Tibial nerve (tissue), 4 donors: ENCODE data around the gene DHRS2. TPM values are rescaled to one million over a fixed set of nuclear protein-coding genes. Genes with fewer than 3 reads are reported as not detected.

Experiments used
- DNase-seq, 2 donors: peaks; one replicate each; pipeline ENCODE4 v3.0.0-alpha.2; 2019; ENCODE audit warnings: low spot score in 2 of 2
- H3K27ac ChIP-seq, 4 donors: fragments of 200-600 bp; sonication (generic) in 3 of 4; one replicate each; pipeline ENCODE4 v1.5.1; 2017 to 2019; ENCODE audit warnings: mild to moderate bottlenecking in 1 of 4
- H3K27me3 ChIP-seq, 2 donors: fragments of 200-600 bp; sonication (generic) in 1 of 2; one replicate each; pipeline versions ENCODE4 v1.5.1 to v1.6.0; 2017 to 2019
- H3K36me3 ChIP-seq, 3 donors: fragments of 200-600 bp; sonication (generic); one replicate each; pipeline ENCODE4 v1.5.1; 2018 to 2019
- H3K4me1 ChIP-seq, 4 donors: fragments of 200-600 bp; sonication (generic) in 3 of 4; one replicate each; pipeline ENCODE4 v1.5.1; 2017 to 2019
- H3K4me3 ChIP-seq, 4 donors: fragments of 200-600 bp; sonication (generic) in 3 of 4; one replicate each; pipeline ENCODE4 v1.5.1; 2017 to 2019; ENCODE audit warnings: mild to moderate bottlenecking in 1 of 4, moderate library complexity in 1 of 4
- H3K9me3 ChIP-seq, 4 donors: fragments of 200-600 bp; sonication (generic) in 3 of 4; one replicate each; pipeline ENCODE4 v1.5.1; 2017 to 2019
- EP300 ChIP-seq, 2 donors: sonication (generic); formaldehyde crosslinking; IDR thresholded peaks; one replicate each; pipeline ENCODE4 v1.6.1; 2017; ENCODE audit warnings: antibody characterized with exemption in 2 of 2, mild to moderate bottlenecking in 1 of 2
- POLR2A ChIP-seq, 2 donors: fragments of 450-650 bp; IDR thresholded peaks; one replicate each; pipeline ENCODE4 v1.6.1; 2017; ENCODE audit warnings: antibody characterized with exemption in 2 of 2, mild to moderate bottlenecking in 2 of 2, moderate library complexity in 2 of 2
- WGBS, 2 donors: methylation state at CpG; one replicate each; pipeline ENCODE4 v1.1.5; 2018; 5-methylcytosine and 5-hydroxymethylcytosine counted together
- total RNA-seq, 4 donors: library from RNA; depleted of rRNA; stranded (reverse); fragments of >200 nt; gene quantifications; one replicate each; pipeline ENCODE4 v1.1.0, GENCODE V29; 2016
- TF ChIP-seq, protein P1 (sequence below), 5 experiments: fragments of 200-600 bp in 3 of 5; fragments of 450-650 bp in 2 of 5; sonication (generic) in 3 of 5; IDR thresholded peaks; one replicate each; pipeline ENCODE4 v1.5.1; 2016 to 2019; ENCODE audit warnings: antibody characterized with exemption in 5 of 5, mild to moderate bottlenecking in 3 of 5, moderate library complexity in 2 of 5

Gene DHRS2
- total RNA-seq, 4 donors from 2014 or later: 0.90 TPM; not detected in 3

DNA sequence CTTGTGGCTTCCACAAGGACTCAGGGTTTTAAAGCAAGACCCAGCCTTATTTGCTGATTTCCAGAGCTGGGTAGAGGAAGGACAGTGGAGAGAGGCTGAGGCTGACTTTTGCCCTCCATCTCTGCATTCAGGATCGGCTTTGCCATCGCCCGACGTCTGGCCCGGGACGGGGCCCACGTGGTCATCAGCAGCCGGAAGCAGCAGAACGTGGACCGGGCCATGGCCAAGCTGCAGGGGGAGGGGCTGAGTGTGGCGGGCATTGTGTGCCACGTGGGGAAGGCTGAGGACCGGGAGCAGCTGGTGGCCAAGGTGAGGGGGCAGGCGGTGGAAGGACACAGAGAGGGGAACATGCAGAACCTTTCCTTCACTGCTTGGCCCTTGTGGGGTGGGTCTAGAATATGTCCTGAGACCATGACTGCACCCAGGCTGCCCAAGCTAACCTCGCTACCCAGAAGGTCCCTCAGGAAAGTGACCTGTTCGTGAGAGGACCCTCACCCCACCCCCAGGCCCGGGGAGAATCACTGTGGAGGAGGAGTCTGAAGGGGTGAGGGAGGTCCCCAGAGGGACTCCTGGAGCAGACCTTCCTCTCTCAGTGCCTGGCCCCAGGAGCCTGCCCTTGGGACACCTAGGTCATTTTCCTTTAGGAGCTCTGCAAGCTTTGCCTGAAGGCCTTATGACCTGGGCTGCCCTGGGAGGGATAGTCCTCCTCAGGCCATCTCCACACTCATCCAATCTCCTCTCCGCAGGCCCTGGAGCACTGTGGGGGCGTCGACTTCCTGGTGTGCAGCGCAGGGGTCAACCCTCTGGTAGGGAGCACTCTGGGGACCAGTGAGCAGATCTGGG is 3.1 kb downstream of the DHRS2 start:
- H3K27ac ChIP-seq: peak overlapping the region in 3 of 4 donors; percentile 44 to 66 (median 65)
- H3K4me1 ChIP-seq: peaks cover 0 to 30% (median 2%) of the 10 kb centered on the region in 4 donors
- TF ChIP-seq EP300 (IDR thresholded peaks at IDR 0.05) (no peak), POLR2A (IDR thresholded peaks at IDR 0.05) (no peak)
- no peaks in the 10 kb centered on the region for H3K36me3 ChIP-seq
- H3K9me3 ChIP-seq: no peaks in the 10 kb centered on the region
- 87 to 88% methylated on average over 14 to 20 of the region's 21 CpGs for WGBS, 2 donors
- DNase-seq: no peak
- no peak overlapping the region for H3K4me3 ChIP-seq
- no peaks in the 10 kb centered on the region for H3K27me3 ChIP-seq

DNA sequence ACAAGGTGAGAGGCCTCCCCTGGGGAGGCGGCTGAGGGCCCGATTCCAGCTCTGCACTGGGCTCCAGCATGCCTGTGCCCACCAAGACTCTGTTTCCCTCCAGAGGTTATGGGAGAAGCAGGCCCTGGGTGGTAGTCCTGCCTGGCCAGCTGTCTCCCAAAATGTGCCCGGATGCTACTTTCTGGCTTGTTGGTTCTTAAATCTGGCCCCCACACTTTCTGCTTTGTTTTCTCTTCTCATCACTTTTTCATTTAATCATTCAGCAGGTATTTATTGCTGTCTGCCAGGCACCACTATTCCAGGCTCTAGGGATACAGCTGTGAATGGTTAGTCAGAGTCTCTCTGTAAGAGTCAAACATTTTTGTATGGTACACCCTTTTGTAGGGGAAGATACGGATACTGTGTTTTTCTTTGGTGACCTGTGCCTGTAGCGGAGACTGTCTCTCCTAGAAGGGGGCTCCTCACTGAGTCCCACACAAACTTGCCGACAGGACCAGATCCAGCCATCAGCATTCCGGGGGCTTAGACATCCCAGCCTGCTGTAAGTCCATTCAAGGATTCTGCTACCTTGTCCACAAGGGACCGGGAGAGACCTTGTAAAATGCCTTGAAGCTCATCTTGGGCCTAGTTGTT is 3.8 kb downstream of the DHRS2 start:
- WGBS, 2 donors: 61 to 67% methylated on average over 8 of the region's 8 CpGs
- Histone ChIP-seq H3K27ac (peak overlapping the region in 3 of 4 donors; percentile 44 to 66 (median 65)), H3K27me3 (no peaks in the 10 kb centered on the region), H3K4me1 (peaks cover 0 to 30% (median 2%) of the 10 kb centered on the region in 4 donors), H3K36me3 (no peaks in the 10 kb centered on the region), H3K9me3 (no peaks in the 10 kb centered on the region), H3K4me3 (no peak overlapping the region)
- DNase-seq: no peak
- no peak for TF ChIP-seq POLR2A (IDR thresholded peaks at IDR 0.05)

DNA sequence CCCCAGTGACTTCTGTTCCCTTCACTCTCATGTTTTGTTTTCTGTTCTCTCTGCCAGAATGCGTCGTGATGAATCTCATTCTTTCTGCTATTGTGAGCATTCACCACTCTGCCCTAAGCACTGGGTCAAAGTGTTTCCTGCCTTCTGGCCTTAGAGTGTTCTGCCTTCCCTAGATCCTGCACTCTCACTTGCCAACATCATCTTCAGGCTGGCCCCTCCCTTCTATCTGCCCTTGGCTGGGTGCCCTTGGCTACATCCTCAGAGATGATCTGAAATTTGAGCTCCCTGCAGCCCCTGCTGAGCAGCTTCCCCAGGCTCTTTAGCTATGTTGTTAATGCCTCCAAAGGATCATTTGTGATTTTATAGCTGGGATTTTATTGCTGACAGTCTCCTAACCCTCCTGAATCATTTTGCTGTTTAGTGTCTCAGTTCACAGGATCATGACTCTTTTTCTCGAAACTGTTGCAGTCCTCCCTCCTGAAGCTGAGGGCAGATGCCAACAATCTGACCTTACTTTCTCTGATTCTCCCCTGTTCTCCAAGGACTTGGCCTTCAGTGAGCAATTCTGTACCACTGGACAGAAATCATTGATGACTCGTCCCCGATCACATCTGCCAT is 4.5 kb downstream of the DHRS2 start:
- H3K4me3 ChIP-seq: no peak overlapping the region
- peak; percentile 67 to 70 for DNase-seq
- 21 to 26% methylated on average over 5 of the region's 5 CpGs for WGBS, 2 donors
- peaks cover 0 to 30% (median 2%) of the 10 kb centered on the region in 4 donors for H3K4me1 ChIP-seq
- H3K27me3 ChIP-seq: no peaks in the 10 kb centered on the region
- no peaks in the 10 kb centered on the region for H3K36me3 ChIP-seq
- H3K27ac ChIP-seq: peak overlapping the region in 2 of 4 donors; percentile 65 to 66
- peak in 1 of 2 donors; percentile 44 for TF ChIP-seq EP300 (IDR thresholded peaks at IDR 0.05)
- TF ChIP-seq, protein P1, sequence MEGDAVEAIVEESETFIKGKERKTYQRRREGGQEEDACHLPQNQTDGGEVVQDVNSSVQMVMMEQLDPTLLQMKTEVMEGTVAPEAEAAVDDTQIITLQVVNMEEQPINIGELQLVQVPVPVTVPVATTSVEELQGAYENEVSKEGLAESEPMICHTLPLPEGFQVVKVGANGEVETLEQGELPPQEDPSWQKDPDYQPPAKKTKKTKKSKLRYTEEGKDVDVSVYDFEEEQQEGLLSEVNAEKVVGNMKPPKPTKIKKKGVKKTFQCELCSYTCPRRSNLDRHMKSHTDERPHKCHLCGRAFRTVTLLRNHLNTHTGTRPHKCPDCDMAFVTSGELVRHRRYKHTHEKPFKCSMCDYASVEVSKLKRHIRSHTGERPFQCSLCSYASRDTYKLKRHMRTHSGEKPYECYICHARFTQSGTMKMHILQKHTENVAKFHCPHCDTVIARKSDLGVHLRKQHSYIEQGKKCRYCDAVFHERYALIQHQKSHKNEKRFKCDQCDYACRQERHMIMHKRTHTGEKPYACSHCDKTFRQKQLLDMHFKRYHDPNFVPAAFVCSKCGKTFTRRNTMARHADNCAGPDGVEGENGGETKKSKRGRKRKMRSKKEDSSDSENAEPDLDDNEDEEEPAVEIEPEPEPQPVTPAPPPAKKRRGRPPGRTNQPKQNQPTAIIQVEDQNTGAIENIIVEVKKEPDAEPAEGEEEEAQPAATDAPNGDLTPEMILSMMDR (IDR thresholded peaks at IDR 0.05): no peak
- H3K9me3 ChIP-seq: no peaks in the 10 kb centered on the region

DNA sequence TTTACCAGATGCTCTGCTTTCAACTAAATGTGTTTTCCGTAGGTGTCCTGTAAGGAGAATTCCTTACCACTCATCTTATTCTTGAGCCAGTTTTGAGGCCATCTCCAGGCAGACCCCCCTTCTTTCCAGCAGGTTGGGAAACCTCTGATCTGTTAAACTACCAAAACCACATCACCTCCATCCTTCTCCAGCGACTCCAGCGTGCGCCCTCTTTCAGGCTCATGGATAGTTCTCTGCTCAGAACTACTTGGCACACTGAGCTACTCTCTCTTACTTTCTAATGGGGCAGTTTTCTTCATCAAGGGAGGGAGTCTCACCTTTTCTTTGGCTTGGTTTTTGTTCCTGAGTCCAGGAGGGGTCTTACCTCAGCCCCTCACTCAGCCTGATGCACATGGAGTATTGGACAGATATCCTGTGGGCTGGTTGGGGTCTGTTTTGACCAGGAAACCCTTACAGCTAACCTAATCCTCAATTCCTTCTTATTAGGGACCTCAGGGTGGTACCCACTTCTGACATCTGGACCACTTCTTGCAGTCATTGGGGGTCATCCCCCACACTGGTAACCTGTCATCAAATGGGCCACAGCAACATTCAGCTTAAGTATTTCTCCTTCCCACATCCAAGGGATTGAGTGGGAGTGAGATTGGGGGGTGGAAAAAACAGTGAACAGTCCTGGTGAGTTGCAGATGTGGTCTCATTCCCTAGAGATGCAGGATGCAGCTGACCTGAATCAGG is 5.2 kb downstream of the DHRS2 start:
- H3K4me1 ChIP-seq: peaks cover 0 to 30% (median 2%) of the 10 kb centered on the region in 4 donors
- WGBS, 2 donors: 76 to 81% methylated on average over 4 of the region's 4 CpGs
- H3K36me3 ChIP-seq: no peaks in the 10 kb centered on the region
- TF ChIP-seq, protein P1 (IDR thresholded peaks at IDR 0.05): no peak
- TF ChIP-seq EP300 (IDR thresholded peaks at IDR 0.05): no peak
- no peak for TF ChIP-seq POLR2A (IDR thresholded peaks at IDR 0.05)
- H3K27me3 ChIP-seq: no peaks in the 10 kb centered on the region
- peak overlapping the region in 2 of 4 donors; percentile 20 to 66 for H3K27ac ChIP-seq
- H3K4me3 ChIP-seq: no peak overlapping the region
- no peak for DNase-seq
- H3K9me3 ChIP-seq: no peaks in the 10 kb centered on the region

DNA sequence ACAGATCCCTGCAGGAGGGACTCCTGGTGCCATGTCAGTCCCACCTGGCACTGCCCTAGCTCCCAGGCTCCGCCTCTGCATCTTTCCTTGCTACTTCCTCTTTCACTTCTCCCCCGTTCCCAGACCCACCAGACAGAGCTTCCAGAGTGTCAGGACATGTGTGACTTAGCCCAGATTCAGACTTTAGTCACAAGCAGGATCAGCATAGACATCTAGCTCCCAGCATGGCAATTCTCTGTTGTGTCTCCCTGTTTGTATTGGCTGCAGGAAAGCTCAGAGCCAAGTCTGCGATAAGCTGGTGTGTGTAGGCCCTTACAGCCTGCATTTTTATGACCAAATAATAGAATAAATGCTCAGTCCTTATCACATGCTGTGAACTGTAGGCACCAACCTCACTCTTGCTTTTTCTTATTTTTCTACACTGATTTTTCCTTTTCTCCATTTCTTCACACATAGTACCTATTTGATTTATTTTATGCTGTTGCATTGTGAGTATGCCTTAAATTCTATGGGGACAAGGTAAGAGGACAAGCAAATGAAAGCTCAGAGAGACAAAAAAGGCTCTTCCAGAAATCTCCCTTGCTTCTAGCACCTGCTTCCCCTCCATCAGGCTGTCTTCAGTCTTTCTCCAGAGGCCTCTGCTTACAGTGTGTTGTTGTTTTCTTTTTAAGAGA is 5.9 kb downstream of the DHRS2 start:
- no peaks in the 10 kb centered on the region for H3K36me3 ChIP-seq
- peaks cover 0 to 30% (median 2%) of the 10 kb centered on the region in 4 donors for H3K4me1 ChIP-seq
- no peaks in the 10 kb centered on the region for H3K27me3 ChIP-seq
- 71 to 75% methylated on average over 3 of the region's 3 CpGs for WGBS, 2 donors
- TF ChIP-seq EP300 (IDR thresholded peaks at IDR 0.05) (no peak), POLR2A (IDR thresholded peaks at IDR 0.05) (no peak)
- TF ChIP-seq, protein P1 (IDR thresholded peaks at IDR 0.05): no peak
- H3K4me3 ChIP-seq: no peak overlapping the region
- H3K27ac ChIP-seq: peak overlapping the region in 1 of 4 donors; percentile 20
- no peak for DNase-seq
- no peaks in the 10 kb centered on the region for H3K9me3 ChIP-seq
